PC-9 (cell line): ENCODE results near the gene CDYL2.

Experiments
- CTCF ChIP-seq: fragments of 200-600 bp; sonication (generic); conservative IDR thresholded peaks from 2 replicates; pipeline ENCODE4 v1.6.1; 2017; ENCODE audit warnings: mixed run types, antibody characterized with exemption, mild to moderate bottlenecking, moderate library complexity
- EZH2 ChIP-seq: fragments of 200-600 bp; sonication (generic); IDR thresholded peaks from 2 replicates; pipeline ENCODE4 v1.8.0; 2017; ENCODE audit warnings: antibody characterized with exemption, low read depth

DNA sequence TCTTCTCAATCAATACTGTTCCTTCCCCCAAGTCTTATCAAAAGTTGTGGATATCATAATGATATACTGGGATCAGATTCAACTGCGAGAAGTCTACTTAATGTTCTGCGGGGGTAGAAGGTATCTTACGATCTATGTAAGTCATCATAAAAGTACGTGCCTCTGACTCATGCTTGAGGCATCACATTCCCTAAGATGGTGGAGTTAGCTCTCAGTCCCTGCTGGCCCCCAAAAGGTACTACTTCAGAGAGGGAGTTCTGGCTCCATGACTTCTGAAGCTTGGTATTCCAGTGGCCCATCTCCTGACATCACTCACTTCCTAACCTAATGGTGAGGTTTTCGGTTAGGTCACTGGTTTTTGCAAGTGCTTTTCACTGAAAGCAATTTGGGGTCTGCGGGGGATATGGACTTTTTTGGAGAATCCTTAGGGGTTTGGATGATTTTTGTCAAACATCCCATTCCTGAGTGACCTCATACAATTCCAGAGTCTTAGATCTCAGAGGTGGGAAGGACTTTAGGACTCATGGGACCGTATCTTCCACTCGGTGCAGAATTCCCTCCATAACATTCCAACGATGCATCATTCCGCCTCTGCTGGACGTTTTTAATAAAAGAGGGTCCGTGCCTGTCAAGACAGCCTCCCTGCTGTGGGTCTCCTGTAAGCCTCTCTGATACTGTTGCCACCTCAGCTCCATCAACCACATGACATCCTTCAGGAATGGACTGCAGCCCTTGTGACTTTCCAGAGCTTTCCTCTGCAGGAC is 189.3 kb downstream of the CDYL2 start:
- TF ChIP-seq CTCF: no peak
- TF ChIP-seq EZH2: no peak
